PC-9 (cell line): ENCODE results near the gene TTLL13. TPM values are rescaled to one million over a fixed set of nuclear protein-coding genes. Genes with fewer than 3 reads are reported as not detected.

Experiments
- BruUV-seq: library from RNA; stranded (reverse); fragments of 400-500 nt; replicated peaks from 2 replicates; lab custom pipeline; 2021; lab: Mats Ljungman, UMichigan
- CTCF ChIA-PET: fragments of 300-600 bp; sonication (Branson Sonifier 250); formaldehyde crosslinking; loops from one replicate; lab custom pipeline; 2022; ENCODE audit warnings: antibody characterized with exemption; lab: Charles Lee
- POLR2A ChIA-PET: fragments of 300-600 bp; sonication (Branson Sonifier 250); formaldehyde crosslinking; loops from one replicate; lab custom pipeline; 2022; ENCODE audit warnings: antibody characterized with exemption; ENCODE audit not compliant: unreplicated experiment; lab: Charles Lee
- DNase-seq, 2 experiments: peaks; one replicate each; pipeline versions ENCODE4 v3.0.0 to v3.0.0-alpha.2; 2015 to 2022; ENCODE audit warnings: mixed read lengths in 1 of 2
- H2AFZ ChIP-seq: fragments of 200-600 bp; sonication (generic); 2 replicates; pipeline ENCODE4 v1.8.1; 2017; ENCODE audit warnings: antibody characterized with exemption
- H3F3A ChIP-seq: fragments of 200-600 bp; sonication (generic); 2 replicates; pipeline ENCODE4 v1.8.1; 2017; ENCODE audit warnings: antibody characterized with exemption, mild to moderate bottlenecking, low read depth; ENCODE audit not compliant: insufficient read depth
- H3K27ac ChIP-seq: fragments of 200-600 bp; sonication (generic); 2 replicates; pipeline ENCODE4 v1.6.1; 2016; ENCODE audit warnings: mixed run types
- H3K27me3 ChIP-seq: fragments of 200-600 bp; sonication (generic); 2 replicates; pipeline ENCODE4 v1.6.1; 2016; ENCODE audit warnings: low read depth, mixed run types; ENCODE audit not compliant: insufficient read depth
- H3K36me3 ChIP-seq: fragments of 200-600 bp; sonication (generic); 2 replicates; pipeline ENCODE4 v1.6.1; 2016; ENCODE audit warnings: low read depth, mixed run types
- H3K4me1 ChIP-seq: fragments of 200-600 bp; sonication (generic); replicated peaks from 2 replicates; pipeline ENCODE4 v1.6.1; 2016; ENCODE audit warnings: mixed run types; ENCODE audit not compliant: insufficient read depth
- H3K4me2 ChIP-seq: fragments of 200-600 bp; sonication (generic); 2 replicates; pipeline ENCODE4 v1.6.1; 2017; ENCODE audit warnings: mixed run types
- H3K4me3 ChIP-seq: fragments of 200-600 bp; sonication (generic); 2 replicates; pipeline ENCODE4 v1.6.1; 2016; ENCODE audit warnings: mixed run types
- H3K79me2 ChIP-seq: fragments of 200-600 bp; sonication (generic); 2 replicates; pipeline ENCODE4 v1.6.1; 2017; ENCODE audit warnings: low read depth, mixed run types
- H3K9me2 ChIP-seq: fragments of 200-600 bp; sonication (generic); 2 replicates; pipeline ENCODE4 v1.8.1; 2017; ENCODE audit warnings: mild to moderate bottlenecking; ENCODE audit not compliant: insufficient read depth
- H3K9me3 ChIP-seq: fragments of 200-600 bp; sonication (generic); 2 replicates; pipeline ENCODE4 v1.8.1; 2016; ENCODE audit warnings: low read depth; ENCODE audit not compliant: insufficient read depth
- H4K20me1 ChIP-seq: fragments of 200-600 bp; sonication (generic); 2 replicates; pipeline ENCODE4 v1.8.1; 2017; ENCODE audit not compliant: insufficient read depth
- CTCF ChIP-seq: fragments of 200-600 bp; sonication (generic); conservative IDR thresholded peaks from 2 replicates; pipeline ENCODE4 v1.6.1; 2017; ENCODE audit warnings: mixed run types, antibody characterized with exemption, mild to moderate bottlenecking, moderate library complexity
- EZH2 ChIP-seq: fragments of 200-600 bp; sonication (generic); IDR thresholded peaks from 2 replicates; pipeline ENCODE4 v1.8.0; 2017; ENCODE audit warnings: antibody characterized with exemption, low read depth
- intact Hi-C: fragments of 100-400 bp; cut with micrococcal nuclease; formaldehyde crosslinking; loops from one replicate; pipeline ENCODE4 v1.10.0; 2022; ENCODE audit not compliant: unreplicated experiment
- total RNA-seq: library from RNA; stranded (reverse); gene quantifications from 2 replicates; pipeline ENCODE4 v1.2.3, GENCODE V29; 2021

The TTLL13 gene
- total RNA-seq, 1 experiment from 2014 or later = 0.96 TPM

- CTCF ChIA-PET = interaction anchor here (0.6 to 1.0 kb wide), 2 partner anchors 61 kb away, joined by 6 to 17 read pairs; no protein-coding TSS in a partner anchor
- POLR2A ChIA-PET = no interaction called here
- Histone ChIP-seq H2AFZ (no peak overlapping the region), H3K9me2 (no peaks in the 10 kb centered on the region), H3K36me3 (peaks cover 46% of the 10 kb centered on the region), H3K9me3 (no peaks in the 10 kb centered on the region), H3F3A (peaks cover 64% of the 10 kb centered on the region), H3K27ac (no peak overlapping the region), H3K79me2 (peaks cover 65% of the 10 kb centered on the region), H3K27me3 (no peaks in the 10 kb centered on the region), H3K4me2 (no peak overlapping the region), H4K20me1 (no peaks in the 10 kb centered on the region), H3K4me1 (peaks cover 27% of the 10 kb centered on the region), H3K4me3 (no peak overlapping the region)
- TF ChIP-seq CTCF (no peak), EZH2 (no peak)
- no peak for DNase-seq
- no TSS peak for BruUV-seq
- intact Hi-C loops = no loop called here
Measured at GRCh38 chr15:90217671-90218394, 31.5 kb upstream of the TTLL13 start.

DNA sequence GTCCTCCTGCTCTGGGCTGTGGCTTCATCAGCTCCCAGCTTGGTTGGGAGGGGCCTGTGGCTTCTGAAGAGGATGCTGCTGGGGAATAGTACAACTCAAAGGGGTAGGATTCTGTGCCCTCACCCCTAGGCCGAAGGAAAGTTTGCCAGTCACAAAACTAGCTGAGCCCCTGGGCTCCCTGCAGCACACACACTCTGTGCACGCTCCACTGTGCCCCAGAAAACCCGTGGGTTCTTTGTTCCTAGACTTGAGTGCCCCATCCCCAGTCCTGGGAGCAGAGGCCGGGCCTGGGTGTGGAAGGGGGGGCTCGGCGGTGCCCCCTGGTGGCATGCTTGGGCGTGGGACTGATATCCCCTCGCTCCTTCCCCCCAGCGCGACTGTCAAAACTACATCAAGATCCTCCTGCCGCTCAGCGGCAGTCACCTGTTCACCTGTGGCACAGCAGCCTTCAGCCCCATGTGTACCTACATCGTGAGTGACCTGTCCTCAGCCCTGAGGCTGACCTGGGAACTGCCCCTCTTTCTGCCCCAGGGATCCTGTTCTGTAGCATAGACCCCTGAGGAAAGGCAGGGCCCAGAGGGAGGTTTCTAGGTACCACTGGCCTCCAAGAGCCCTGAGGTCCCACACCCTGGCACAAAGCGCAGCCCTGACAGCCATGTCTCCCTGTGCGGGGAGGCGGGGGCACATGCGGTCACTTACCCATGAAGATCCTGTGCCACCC, 29.8 kb upstream of the TTLL13 start:
- H3K4me3 ChIP-seq = no peak overlapping the region
- CTCF ChIA-PET = interaction anchor here (0.6 kb wide), 1 partner anchor 53 kb away, joined by 3 read pairs; no protein-coding TSS in a partner anchor
- intact Hi-C loops = no loop called here
- no peaks in the 10 kb centered on the region for H4K20me1 ChIP-seq
- H3F3A ChIP-seq = peaks cover 55% of the 10 kb centered on the region
- H3K79me2 ChIP-seq = peaks cover 49% of the 10 kb centered on the region
- H2AFZ ChIP-seq = no peak overlapping the region
- no peaks in the 10 kb centered on the region for H3K9me3 ChIP-seq
- peak in 1 of 2 experiments; percentile 29 for DNase-seq
- H3K27ac ChIP-seq = no peak overlapping the region
- H3K9me2 ChIP-seq = no peaks in the 10 kb centered on the region
- POLR2A ChIA-PET = no interaction called here
- TF ChIP-seq CTCF (peak; percentile 72), EZH2 (no peak)
- peaks cover 9% of the 10 kb centered on the region for H3K4me1 ChIP-seq
- H3K4me2 ChIP-seq = no peak overlapping the region
- peaks cover 50% of the 10 kb centered on the region for H3K36me3 ChIP-seq
- H3K27me3 ChIP-seq = no peaks in the 10 kb centered on the region
- no TSS peak for BruUV-seq

GRCh38 chr15:90221246-90221900, 28.0 kb upstream of the TTLL13 start:
- intact Hi-C loops = no loop called here
- TF ChIP-seq CTCF = peak; percentile 62
- TF ChIP-seq EZH2 = no peak
- Histone ChIP-seq H3K4me1 (no peaks in the 10 kb centered on the region), H4K20me1 (no peaks in the 10 kb centered on the region; the same call in 1 of the 2 replicates), H3K36me3 (peaks cover 43% of the 10 kb centered on the region), H3F3A (peaks cover 54% of the 10 kb centered on the region), H3K79me2 (peaks cover 31% of the 10 kb centered on the region), H3K27me3 (no peaks in the 10 kb centered on the region), H3K9me3 (no peaks in the 10 kb centered on the region), H3K4me2 (no peak overlapping the region), H3K9me2 (no peaks in the 10 kb centered on the region), H2AFZ (no peak overlapping the region), H3K27ac (no peak overlapping the region), H3K4me3 (no peak overlapping the region)
- no TSS peak for BruUV-seq
- POLR2A ChIA-PET = interaction anchor here (0.6 kb wide), 1 partner anchor 11 kb away, joined by 5 read pairs; no protein-coding TSS in a partner anchor
- DNase-seq = peak; percentile 57 to 66
- CTCF ChIA-PET = interaction anchor here (0.6 to 1.1 kb wide), 7 partner anchors 21 to 677 kb away, joined by 3 to 6 read pairs (median 4); partner anchors contain the start of gene SEMA4B
